Measurements from ENCODE around the gene DNM1L. TPM values are rescaled to one million over a fixed set of nuclear protein-coding genes. Genes with fewer than 3 reads are reported as not detected.

The DNM1L gene
- total RNA-seq, 1 experiment from 2014 or later, result 112 TPM

- TF ChIP-seq CTCF (conservative IDR thresholded peaks at IDR 0.05), result no peak
- no peak for TF ChIP-seq EZH2 (IDR thresholded peaks at IDR 0.05; ENCODE audit: low read depth)
- H3K9me2 ChIP-seq (ENCODE audit: insufficient read depth), result no peaks in the 10 kb centered on the region
- no peak overlapping the region for H2AFZ ChIP-seq
- peaks cover 5% of the 10 kb centered on the region; the same call in 1 of the 2 replicates for H3K9me3 ChIP-seq (ENCODE audit: insufficient read depth, low read depth)
- POLR2A ChIA-PET (ENCODE audit: unreplicated experiment), result no interaction called here
- no peak overlapping the region for H3K27ac ChIP-seq
- H3K4me1 ChIP-seq (replicated peaks; ENCODE audit: insufficient read depth), result no peaks in the 10 kb centered on the region
- CTCF ChIA-PET, result no interaction called here
- no peak for DNase-seq
- H3K27me3 ChIP-seq (ENCODE audit: insufficient read depth, low read depth), result no peaks in the 10 kb centered on the region
- no peaks in the 10 kb centered on the region for H3F3A ChIP-seq (ENCODE audit: insufficient read depth, low read depth)
- intact Hi-C loops (cut with micrococcal nuclease; ENCODE audit: unreplicated experiment), result no loop called here
- H3K4me2 ChIP-seq, result no peak overlapping the region
- no peak overlapping the region for H3K4me3 ChIP-seq
- no peaks in the 10 kb centered on the region for H3K36me3 ChIP-seq (ENCODE audit: low read depth)
- no peaks in the 10 kb centered on the region for H3K79me2 ChIP-seq (ENCODE audit: low read depth)
- H4K20me1 ChIP-seq (ENCODE audit: insufficient read depth), result no peaks in the 10 kb centered on the region
- BruUV-seq (replicated peaks), result no TSS peak
Measured at GRCh38 chr12:32770141-32770540, 91.0 kb downstream of the DNM1L start.

GRCh38 chr12:32773691-32774090 is 94.6 kb downstream of the DNM1L start:
- Histone ChIP-seq H3K36me3 (ENCODE audit: low read depth) (no peaks in the 10 kb centered on the region), H3K4me2 (no peak overlapping the region), H3K4me1 (replicated peaks; ENCODE audit: insufficient read depth) (no peaks in the 10 kb centered on the region), H3K9me2 (ENCODE audit: insufficient read depth) (no peaks in the 10 kb centered on the region), H2AFZ (no peak overlapping the region), H3K79me2 (ENCODE audit: low read depth) (no peaks in the 10 kb centered on the region), H3K27ac (no peak overlapping the region), H3K4me3 (no peak overlapping the region), H3K9me3 (ENCODE audit: insufficient read depth, low read depth) (no peaks in the 10 kb centered on the region), H4K20me1 (ENCODE audit: insufficient read depth) (no peaks in the 10 kb centered on the region), H3K27me3 (ENCODE audit: insufficient read depth, low read depth) (no peaks in the 10 kb centered on the region), H3F3A (ENCODE audit: insufficient read depth, low read depth) (no peaks in the 10 kb centered on the region)
- DNase-seq, result no peak
- intact Hi-C loops (cut with micrococcal nuclease; ENCODE audit: unreplicated experiment), result no loop called here
- ChIA-PET CTCF (no interaction called here), POLR2A (ENCODE audit: unreplicated experiment) (no interaction called here)
- no TSS peak for BruUV-seq (replicated peaks)
- TF ChIP-seq CTCF (conservative IDR thresholded peaks at IDR 0.05), result no peak
- TF ChIP-seq EZH2 (IDR thresholded peaks at IDR 0.05; ENCODE audit: low read depth), result no peak

DNA sequence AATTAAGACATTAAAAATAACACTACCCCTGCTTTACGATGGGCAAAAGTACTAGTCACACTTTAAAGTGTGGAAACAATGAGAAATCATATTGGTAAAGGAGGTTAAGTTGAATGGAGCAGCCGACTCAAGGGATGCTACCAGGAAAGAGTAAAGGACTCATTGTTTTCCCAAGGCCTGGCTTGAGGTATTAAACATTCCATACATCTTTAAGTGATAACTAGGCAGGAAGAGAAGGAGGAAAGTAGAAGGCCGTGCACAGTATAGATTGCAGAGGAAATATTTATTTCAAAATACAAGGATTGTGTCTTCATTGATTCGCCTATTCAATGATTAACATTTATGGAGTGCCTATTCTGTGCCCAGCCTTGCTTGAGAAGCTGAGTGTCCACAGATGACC is 97.2 kb downstream of the DNM1L start:
- Histone ChIP-seq H3K4me1 (replicated peaks; ENCODE audit: insufficient read depth) (no peaks in the 10 kb centered on the region), H4K20me1 (ENCODE audit: insufficient read depth) (no peaks in the 10 kb centered on the region), H3K9me2 (ENCODE audit: insufficient read depth) (no peaks in the 10 kb centered on the region), H3K79me2 (ENCODE audit: low read depth) (no peaks in the 10 kb centered on the region), H3K4me3 (no peak overlapping the region), H3K4me2 (no peak overlapping the region), H2AFZ (no peak overlapping the region), H3K9me3 (ENCODE audit: insufficient read depth, low read depth) (no peaks in the 10 kb centered on the region), H3K27ac (no peak overlapping the region), H3K36me3 (ENCODE audit: low read depth) (no peaks in the 10 kb centered on the region), H3K27me3 (ENCODE audit: insufficient read depth, low read depth) (no peaks in the 10 kb centered on the region), H3F3A (ENCODE audit: insufficient read depth, low read depth) (no peaks in the 10 kb centered on the region; the same call in 1 of the 2 replicates)
- intact Hi-C loops (cut with micrococcal nuclease; ENCODE audit: unreplicated experiment), result no loop called here
- no TSS peak for BruUV-seq (replicated peaks)
- no peak for TF ChIP-seq CTCF (conservative IDR thresholded peaks at IDR 0.05)
- TF ChIP-seq EZH2 (IDR thresholded peaks at IDR 0.05; ENCODE audit: low read depth), result no peak
- peak in 1 of 2 experiments; percentile 45 for DNase-seq
- POLR2A ChIA-PET (ENCODE audit: unreplicated experiment), result no interaction called here
- CTCF ChIA-PET, result no interaction called here

Measured in PC-9 (cell line).